GM19023 (cell line): Measurements from ENCODE around the gene BRINP1.

Source experiments
- ATAC-seq: cut with Tn5 transposase; IDR thresholded peaks from one replicate; pipeline ENCODE4 v1.9.1; 2021; ENCODE audit warnings: mild to moderate bottlenecking, moderate library complexity; ENCODE audit not compliant: unreplicated experiment

BRINP1 gene

GRCh38 chr9:119368681-119369581, at the start of gene BRINP1:
BRINP1 (minus strand) TSS chr9:119369435; CDS start chr9:119313355, 56,080 bp downstream.
- ATAC-seq = no peak

- ATAC-seq = no peak
Measured at GRCh38 chr9:119418721-119419120, 49.5 kb upstream of the BRINP1 start.

- no peak for ATAC-seq
Measured at GRCh38 chr9:119416793-119417192, 47.6 kb upstream of the BRINP1 start.

GRCh38 chr9:119412399-119412798, 43.2 kb upstream of the BRINP1 start:
- no peak for ATAC-seq

- ATAC-seq = no peak
Measured at GRCh38 chr9:119409552-119409951, 40.3 kb upstream of the BRINP1 start.

- ATAC-seq = no peak
Measured at GRCh38 chr9:119400606-119401005, 31.4 kb upstream of the BRINP1 start.

- no peak for ATAC-seq
Measured at GRCh38 chr9:119398350-119398749, 29.1 kb upstream of the BRINP1 start.

- ATAC-seq = no peak
Measured at GRCh38 chr9:119391878-119392277, 22.6 kb upstream of the BRINP1 start.

GRCh38 chr9:119375892-119376291, 6.7 kb upstream of the BRINP1 start:
- ATAC-seq = no peak

- no peak for ATAC-seq
Measured at GRCh38 chr9:119372951-119373350, 3.7 kb upstream of the BRINP1 start.

GRCh38 chr9:119370816-119371215, 1.6 kb upstream of the BRINP1 start:
- ATAC-seq = no peak

- ATAC-seq = no peak
Measured at GRCh38 chr9:119369680-119370366, 588 bp upstream of the BRINP1 start.

- no peak for ATAC-seq
Measured at GRCh38 chr9:119368179-119368578, 1.1 kb downstream of the BRINP1 start.

- no peak for ATAC-seq
Measured at GRCh38 chr9:119367683-119368075, 1.6 kb downstream of the BRINP1 start.

GRCh38 chr9:119366909-119367682, 2.1 kb downstream of the BRINP1 start:
- ATAC-seq = no peak

- no peak for ATAC-seq
Measured at GRCh38 chr9:119365291-119366027, 3.8 kb downstream of the BRINP1 start.

GRCh38 chr9:119360237-119360636, 9.0 kb downstream of the BRINP1 start:
- ATAC-seq = no peak

GRCh38 chr9:119357336-119358096, 11.7 kb downstream of the BRINP1 start:
- no peak for ATAC-seq

GRCh38 chr9:119349351-119349825, 19.8 kb downstream of the BRINP1 start:
- no peak for ATAC-seq
